Activated CD4-positive, alpha-beta T cell treated with anti-CD3 and anti-CD28 coated beads, Interleukin-2, amount 10 ng/mL, durations not matched to agents 7 days and 5 days (primary cell): ENCODE measurements around the gene ZNF385B. TPM values are rescaled to one million over a fixed set of nuclear protein-coding genes. Genes with fewer than 3 reads are reported as not detected.

Experiments used
- CTCF ChIA-PET: fragments of 350-600 bp; sonication (Branson Sonifier 250); formaldehyde crosslinking; loops from one replicate; lab custom pipeline; 2021; ENCODE audit warnings: antibody characterized with exemption; lab: Charles Lee
- POLR2A ChIA-PET: fragments of 350-600 bp; sonication (Branson Sonifier 250); formaldehyde crosslinking; loops from one replicate; lab custom pipeline; 2021; ENCODE audit warnings: antibody characterized with exemption; lab: Charles Lee
- DNase-seq: peaks from one replicate; pipeline ENCODE4 v3.0.0-alpha.2; 2020
- H3K27ac Mint-ChIP-seq: one replicate; pipeline ENCODE4 v1.8.0; 2021; ENCODE audit warnings: mild to moderate bottlenecking, moderate library complexity, mixed read lengths
- H3K27me3 Mint-ChIP-seq: one replicate; pipeline ENCODE4 v1.8.0; 2021; ENCODE audit warnings: mixed read lengths
- H3K36me3 Mint-ChIP-seq: one replicate; pipeline ENCODE4 v1.8.0; 2021; ENCODE audit warnings: low read depth, mixed read lengths
- H3K4me1 Mint-ChIP-seq: one replicate; pipeline ENCODE4 v1.8.0; 2021; ENCODE audit warnings: mixed read lengths
- H3K4me3 Mint-ChIP-seq: one replicate; pipeline ENCODE4 v1.8.0; 2021; ENCODE audit warnings: mild to moderate bottlenecking, moderate library complexity, mixed read lengths
- H3K9me3 Mint-ChIP-seq: one replicate; pipeline ENCODE4 v1.8.0; 2021; ENCODE audit warnings: mixed read lengths
- total RNA-seq, 2 experiments: library from RNA; stranded (reverse); gene quantifications; one replicate each; pipeline ENCODE4 v1.2.3, GENCODE V29; 2021

Gene ZNF385B
- total RNA-seq, 2 experiments from 2014 or later = not detected

DNA sequence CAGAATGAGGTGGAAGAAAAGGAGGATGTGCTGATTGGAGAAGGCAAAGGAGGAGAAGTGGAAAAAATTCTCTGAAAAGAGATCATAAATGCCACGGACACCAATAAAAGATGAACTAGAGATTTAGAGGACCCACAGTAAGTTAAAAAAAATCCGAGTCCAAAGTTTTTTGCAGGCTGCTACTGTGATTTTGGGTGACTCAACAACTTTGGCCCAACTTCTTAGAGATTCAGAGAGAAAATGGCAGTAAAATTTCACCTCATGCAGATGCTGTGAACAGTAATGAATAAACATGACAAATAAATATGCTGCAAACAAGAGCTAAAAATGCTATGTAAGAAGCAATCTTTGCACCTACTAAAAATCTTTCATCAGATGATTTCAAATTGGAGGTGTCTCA lies 419.9 kb downstream of the ZNF385B start:
- H3K27me3 Mint-ChIP-seq = peaks cover 19% of the 10 kb centered on the region
- ChIA-PET POLR2A (no interaction called here), CTCF (no interaction called here)
- H3K27ac Mint-ChIP-seq = no peak overlapping the region
- H3K9me3 Mint-ChIP-seq = no peaks in the 10 kb centered on the region
- no peaks in the 10 kb centered on the region for H3K4me1 Mint-ChIP-seq
- H3K36me3 Mint-ChIP-seq = no peaks in the 10 kb centered on the region
- no peak overlapping the region for H3K4me3 Mint-ChIP-seq
- DNase-seq = no peak

DNA sequence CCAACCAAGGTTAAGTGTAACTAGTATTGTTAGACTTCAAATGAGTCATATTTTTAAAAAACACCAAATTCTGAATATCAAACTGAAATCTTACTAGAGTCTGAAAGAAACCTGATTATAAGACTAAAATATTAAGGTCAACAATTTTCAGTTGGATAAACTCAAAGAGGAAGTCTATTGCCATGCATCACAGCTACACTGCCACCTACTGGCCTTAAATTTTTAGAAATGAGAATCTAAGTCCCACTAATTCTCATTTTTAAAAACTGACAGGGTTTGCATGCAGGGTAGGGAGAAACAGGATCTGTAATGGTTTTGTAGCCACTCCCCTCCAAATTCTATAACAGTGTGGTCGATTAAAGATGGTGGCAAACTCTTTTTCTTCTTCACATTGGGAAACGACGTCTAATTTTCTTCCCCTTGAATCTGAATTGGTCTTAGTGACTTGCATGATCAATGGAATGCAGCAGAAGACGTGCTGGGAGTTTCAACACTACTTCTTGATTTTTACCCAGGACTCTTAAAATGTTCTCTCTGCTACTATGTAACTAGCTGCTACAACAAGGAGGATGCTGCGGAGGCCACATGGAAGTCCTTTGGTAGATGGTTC lies 420.7 kb downstream of the ZNF385B start:
- Mint-ChIP-seq H3K4me1 (no peaks in the 10 kb centered on the region), H3K27ac (no peak overlapping the region), H3K36me3 (no peaks in the 10 kb centered on the region), H3K9me3 (no peaks in the 10 kb centered on the region), H3K4me3 (no peak overlapping the region), H3K27me3 (peaks cover 19% of the 10 kb centered on the region)
- POLR2A ChIA-PET = no interaction called here
- DNase-seq = peak; percentile 24
- CTCF ChIA-PET = no interaction called here

DNA sequence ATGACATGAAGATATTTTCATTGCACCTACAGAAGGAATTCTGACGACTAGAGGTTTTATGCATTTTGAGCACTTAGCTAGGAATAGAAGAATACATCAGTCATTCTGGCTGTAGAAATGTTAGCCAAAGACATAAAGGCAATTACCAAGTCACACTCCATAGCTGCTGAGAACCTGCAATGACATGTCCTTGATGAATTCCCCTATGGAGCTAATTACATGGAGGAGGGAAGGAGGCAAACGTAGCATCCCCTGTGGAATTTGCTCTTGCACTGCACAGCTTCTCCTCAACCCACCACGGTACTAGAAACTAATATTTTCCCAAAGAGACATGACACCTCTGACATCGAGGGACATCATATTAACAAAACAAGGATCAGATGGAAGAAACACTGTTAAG lies 422.8 kb downstream of the ZNF385B start:
- POLR2A ChIA-PET = no interaction called here
- Mint-ChIP-seq H3K4me3 (no peak overlapping the region), H3K4me1 (no peaks in the 10 kb centered on the region), H3K27ac (no peak overlapping the region), H3K36me3 (no peaks in the 10 kb centered on the region), H3K9me3 (no peaks in the 10 kb centered on the region), H3K27me3 (peaks cover 19% of the 10 kb centered on the region)
- no peak for DNase-seq
- CTCF ChIA-PET = no interaction called here

DNA sequence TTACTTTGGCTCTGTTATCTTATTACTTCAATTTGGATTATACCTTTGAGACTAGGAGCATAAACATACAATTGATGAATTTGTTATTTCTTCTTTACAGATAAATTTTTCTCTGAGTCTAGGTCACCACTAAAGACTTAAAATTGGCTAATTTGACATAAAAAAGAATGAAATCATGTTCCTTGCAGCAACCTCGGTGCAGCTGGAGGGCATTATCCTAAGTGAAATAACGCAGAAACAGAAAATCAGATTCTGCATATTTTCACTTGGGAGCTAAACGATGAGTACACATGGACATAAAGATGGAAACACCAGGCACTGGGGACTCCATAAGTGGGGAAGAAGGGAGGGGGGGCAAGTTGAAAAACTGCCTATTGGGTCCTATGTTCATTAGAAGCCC lies 424.0 kb downstream of the ZNF385B start:
- H3K4me3 Mint-ChIP-seq = no peak overlapping the region
- DNase-seq = no peak
- POLR2A ChIA-PET = no interaction called here
- no peak overlapping the region for H3K27ac Mint-ChIP-seq
- H3K36me3 Mint-ChIP-seq = no peaks in the 10 kb centered on the region
- CTCF ChIA-PET = no interaction called here
- peaks cover 12% of the 10 kb centered on the region for H3K27me3 Mint-ChIP-seq
- no peaks in the 10 kb centered on the region for H3K9me3 Mint-ChIP-seq
- no peaks in the 10 kb centered on the region for H3K4me1 Mint-ChIP-seq

DNA sequence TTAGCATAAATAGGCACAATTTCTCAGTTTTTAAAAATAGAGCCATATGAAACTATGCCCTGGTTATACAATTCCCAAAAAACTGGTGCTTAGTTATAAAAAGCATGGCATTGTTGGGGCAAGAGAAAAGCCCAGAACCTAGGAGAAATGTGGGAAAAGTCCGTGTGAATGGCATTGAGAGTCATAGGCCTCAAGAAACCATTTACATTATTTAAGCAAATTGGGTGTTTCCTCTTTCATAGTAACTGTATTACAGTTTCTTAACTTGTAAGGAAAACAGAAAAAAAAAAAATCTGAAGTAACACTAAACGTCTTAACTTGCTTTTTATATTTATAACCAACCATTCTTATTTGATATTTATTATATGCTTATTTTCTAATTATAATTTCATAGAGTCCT lies 425.8 kb downstream of the ZNF385B start:
- Mint-ChIP-seq H3K27ac (no peak overlapping the region), H3K36me3 (no peaks in the 10 kb centered on the region), H3K4me1 (no peaks in the 10 kb centered on the region), H3K4me3 (no peak overlapping the region), H3K27me3 (peaks cover 10% of the 10 kb centered on the region), H3K9me3 (no peaks in the 10 kb centered on the region)
- ChIA-PET CTCF (interaction anchor here (1.8 kb wide), 1 partner anchor 13 kb away, joined by 6 read pairs; no protein-coding TSS in a partner anchor), POLR2A (interaction anchor here (0.6 kb wide), 1 partner anchor 11 kb away, joined by 3 read pairs; no protein-coding TSS in a partner anchor)
- no peak for DNase-seq

DNA sequence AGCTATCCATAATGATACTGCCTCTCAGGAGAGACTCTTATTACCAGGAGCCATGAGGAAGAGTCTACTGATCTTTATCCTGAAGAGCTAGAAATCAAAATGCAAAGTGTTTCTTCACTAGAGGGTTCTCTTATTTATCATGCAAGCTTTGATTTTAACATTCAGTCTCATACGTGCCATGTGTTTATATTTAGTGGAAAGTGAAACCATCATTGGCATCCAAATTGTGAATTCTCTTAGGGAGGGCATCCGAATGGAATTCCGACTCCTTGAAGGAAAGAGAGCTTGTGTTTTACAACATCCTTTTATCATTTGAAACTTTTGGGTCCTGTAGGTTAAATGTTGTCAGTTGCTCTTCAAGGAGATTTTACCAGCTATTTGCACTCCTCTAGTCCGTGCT lies 426.4 kb downstream of the ZNF385B start:
- Mint-ChIP-seq H3K36me3 (no peaks in the 10 kb centered on the region), H3K9me3 (no peaks in the 10 kb centered on the region), H3K4me1 (no peaks in the 10 kb centered on the region), H3K27me3 (peaks cover 9% of the 10 kb centered on the region), H3K4me3 (no peak overlapping the region), H3K27ac (no peak overlapping the region)
- ChIA-PET POLR2A (interaction anchor here (0.6 kb wide), 1 partner anchor 10 kb away, joined by 3 read pairs; no protein-coding TSS in a partner anchor), CTCF (interaction anchor here (1.8 kb wide), 1 partner anchor 12 kb away, joined by 6 read pairs; no protein-coding TSS in a partner anchor)
- DNase-seq = no peak

DNA sequence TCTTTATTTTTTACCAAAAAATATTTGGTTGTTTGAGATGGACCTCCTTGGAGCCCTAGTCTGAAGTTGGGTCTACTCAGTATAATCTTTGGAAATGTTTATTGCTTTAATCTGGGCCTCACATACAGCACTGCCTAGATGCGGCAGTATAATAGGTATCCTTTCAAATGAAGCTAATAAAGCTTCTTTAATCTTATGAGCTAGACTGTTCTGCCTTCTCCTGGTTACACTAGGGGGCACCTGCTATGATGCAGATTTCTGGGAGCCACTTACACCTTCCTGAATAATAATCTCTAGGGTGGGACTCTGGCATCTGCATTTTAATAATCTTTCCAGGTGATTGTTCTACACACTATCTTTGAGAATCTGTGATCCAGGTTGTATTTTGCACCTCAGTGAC lies 427.1 kb downstream of the ZNF385B start:
- no peaks in the 10 kb centered on the region for H3K4me1 Mint-ChIP-seq
- H3K27me3 Mint-ChIP-seq = peaks cover 11% of the 10 kb centered on the region
- H3K27ac Mint-ChIP-seq = no peak overlapping the region
- ChIA-PET CTCF (interaction anchor here (1.8 kb wide), 1 partner anchor 12 kb away, joined by 6 read pairs; no protein-coding TSS in a partner anchor), POLR2A (no interaction called here)
- H3K4me3 Mint-ChIP-seq = no peak overlapping the region
- no peaks in the 10 kb centered on the region for H3K36me3 Mint-ChIP-seq
- H3K9me3 Mint-ChIP-seq = no peaks in the 10 kb centered on the region
- no peak for DNase-seq

DNA sequence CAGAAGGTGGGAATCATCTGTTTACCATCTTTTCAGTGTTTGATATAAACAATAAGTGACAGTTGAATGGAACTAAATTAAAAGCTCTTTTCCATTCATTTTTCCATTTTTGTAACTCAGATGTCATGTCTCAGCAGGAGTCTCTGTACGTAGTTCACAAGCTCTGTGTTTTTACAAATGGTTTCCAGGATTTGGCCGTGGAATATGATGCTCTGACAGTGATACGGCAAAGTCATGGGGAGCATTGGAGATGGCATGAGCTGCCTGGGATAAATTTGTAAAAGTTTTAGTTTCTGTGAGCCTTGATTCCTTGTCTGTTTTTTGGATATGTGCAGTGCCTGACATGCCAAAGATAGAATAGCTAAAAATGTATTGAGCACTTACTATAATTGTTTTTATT lies 428.7 kb downstream of the ZNF385B start:
- ChIA-PET POLR2A (no interaction called here), CTCF (no interaction called here)
- no peak overlapping the region for H3K27ac Mint-ChIP-seq
- peaks cover 15% of the 10 kb centered on the region for H3K27me3 Mint-ChIP-seq
- H3K9me3 Mint-ChIP-seq = no peaks in the 10 kb centered on the region
- no peak overlapping the region for H3K4me3 Mint-ChIP-seq
- no peaks in the 10 kb centered on the region for H3K36me3 Mint-ChIP-seq
- DNase-seq = no peak
- H3K4me1 Mint-ChIP-seq = no peaks in the 10 kb centered on the region

DNA sequence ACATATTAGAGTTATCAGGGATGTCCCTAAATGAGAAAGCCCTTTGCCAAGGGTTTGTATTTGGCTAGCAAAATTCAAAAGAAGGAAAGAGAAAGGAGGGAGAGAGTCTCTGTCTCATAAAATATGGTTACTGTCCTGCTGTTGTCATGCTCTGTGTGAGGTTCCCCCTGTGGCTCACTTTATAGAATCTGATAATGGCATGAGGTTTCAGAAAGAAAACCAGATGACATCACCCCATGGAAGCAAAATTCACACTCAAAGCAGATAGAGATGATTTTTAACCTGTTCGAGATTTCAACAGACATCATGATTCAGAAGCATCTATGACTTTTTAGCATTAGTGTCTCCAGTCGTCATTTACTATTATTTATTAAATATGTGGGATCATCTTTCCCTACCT lies 431.8 kb downstream of the ZNF385B start:
- DNase-seq = no peak
- no peaks in the 10 kb centered on the region for H3K36me3 Mint-ChIP-seq
- H3K27ac Mint-ChIP-seq = no peak overlapping the region
- CTCF ChIA-PET = no interaction called here
- no peaks in the 10 kb centered on the region for H3K4me1 Mint-ChIP-seq
- POLR2A ChIA-PET = no interaction called here
- H3K4me3 Mint-ChIP-seq = no peak overlapping the region
- peaks cover 18% of the 10 kb centered on the region for H3K27me3 Mint-ChIP-seq
- H3K9me3 Mint-ChIP-seq = no peaks in the 10 kb centered on the region

DNA sequence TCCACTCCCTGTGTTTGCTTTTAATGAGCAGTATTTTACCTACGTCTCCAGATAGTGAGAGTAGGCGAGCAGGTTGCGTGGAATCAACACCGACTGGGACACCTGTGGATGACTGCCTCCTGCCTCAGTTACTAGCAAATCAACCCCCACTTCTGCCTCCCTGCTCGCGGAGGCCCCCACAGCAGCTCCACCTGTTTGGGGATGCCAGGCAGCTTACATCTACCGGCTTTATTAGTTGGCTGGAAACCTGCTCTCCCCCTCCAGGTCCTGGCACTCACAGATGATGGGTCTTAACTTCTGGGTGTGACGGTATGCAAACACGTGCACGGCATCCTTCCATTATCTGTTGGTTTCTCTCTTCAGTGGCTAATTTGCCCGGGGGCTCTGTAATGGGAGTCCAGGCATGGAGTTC lies 432.3 kb downstream of the ZNF385B start:
- no peak for DNase-seq
- H3K36me3 Mint-ChIP-seq = no peaks in the 10 kb centered on the region
- no peak overlapping the region for H3K4me3 Mint-ChIP-seq
- no peaks in the 10 kb centered on the region for H3K4me1 Mint-ChIP-seq
- no peaks in the 10 kb centered on the region for H3K9me3 Mint-ChIP-seq
- POLR2A ChIA-PET = no interaction called here
- H3K27ac Mint-ChIP-seq = no peak overlapping the region
- CTCF ChIA-PET = no interaction called here
- H3K27me3 Mint-ChIP-seq = peaks cover 19% of the 10 kb centered on the region

DNA sequence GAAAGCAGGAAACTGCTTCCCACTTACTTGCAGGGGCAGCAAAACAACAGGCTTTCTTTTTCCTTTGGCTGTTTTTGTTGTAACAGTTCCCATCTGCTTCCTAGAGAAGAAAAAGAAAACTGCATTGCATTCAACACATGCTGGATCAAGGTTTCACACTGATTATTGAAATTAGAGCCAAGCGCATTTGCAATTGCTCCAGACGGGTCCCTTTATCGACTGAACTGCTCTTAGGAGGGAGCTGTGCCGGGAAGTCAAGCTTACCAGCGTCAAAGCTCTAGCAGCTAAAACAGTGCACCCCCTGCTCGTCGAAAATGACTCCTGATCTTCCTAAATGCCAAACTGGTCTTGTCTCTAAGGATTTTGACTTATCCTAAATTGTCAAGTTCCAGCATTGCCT lies 432.8 kb downstream of the ZNF385B start:
- POLR2A ChIA-PET = no interaction called here
- Mint-ChIP-seq H3K27me3 (peaks cover 24% of the 10 kb centered on the region), H3K36me3 (no peaks in the 10 kb centered on the region), H3K9me3 (no peaks in the 10 kb centered on the region), H3K4me1 (no peaks in the 10 kb centered on the region), H3K4me3 (no peak overlapping the region), H3K27ac (no peak overlapping the region)
- DNase-seq = no peak
- CTCF ChIA-PET = no interaction called here

DNA sequence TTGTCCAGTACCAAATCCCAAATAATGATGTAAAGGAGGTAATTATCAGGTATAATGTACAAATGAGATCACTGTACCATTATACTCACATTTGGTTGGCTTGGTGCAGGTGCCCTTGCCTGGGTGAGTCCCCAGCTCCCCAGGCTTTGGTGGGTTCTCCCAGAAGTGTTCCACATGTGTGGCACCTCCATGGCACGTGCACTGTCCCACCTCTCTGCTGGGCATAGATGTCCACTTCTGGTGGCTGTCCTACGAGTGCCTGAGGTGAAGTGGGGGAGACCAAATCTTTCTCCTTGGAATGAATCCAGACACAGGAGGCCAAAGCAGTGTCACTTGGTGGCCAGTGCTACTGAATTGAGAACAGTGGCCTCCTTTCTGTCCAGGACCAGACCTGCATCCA lies 434.3 kb downstream of the ZNF385B start:
- H3K36me3 Mint-ChIP-seq = no peaks in the 10 kb centered on the region
- H3K4me1 Mint-ChIP-seq = no peaks in the 10 kb centered on the region
- H3K27me3 Mint-ChIP-seq = peaks cover 29% of the 10 kb centered on the region
- H3K27ac Mint-ChIP-seq = no peak overlapping the region
- ChIA-PET POLR2A (no interaction called here), CTCF (no interaction called here)
- H3K9me3 Mint-ChIP-seq = no peaks in the 10 kb centered on the region
- DNase-seq = no peak
- no peak overlapping the region for H3K4me3 Mint-ChIP-seq

DNA sequence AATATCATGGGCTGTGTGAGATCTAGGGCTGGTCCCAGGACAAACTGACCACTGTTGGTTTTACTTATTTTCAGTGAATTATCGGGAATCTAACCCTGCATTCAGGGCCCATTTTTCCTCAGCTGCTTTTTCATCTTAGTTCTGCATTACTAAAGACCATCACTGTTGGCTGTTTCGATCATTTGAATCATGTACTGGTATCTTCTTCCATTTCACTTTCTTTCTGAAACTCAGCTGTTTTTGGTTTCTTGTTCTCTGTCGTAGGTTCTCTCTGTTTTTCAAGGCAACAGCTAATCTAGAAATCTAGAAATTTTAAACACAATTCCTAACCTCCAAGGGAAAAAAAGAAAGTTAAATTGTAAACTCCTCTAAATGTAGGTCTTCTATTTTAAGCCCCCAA lies 436.8 kb downstream of the ZNF385B start:
- Mint-ChIP-seq H3K9me3 (no peaks in the 10 kb centered on the region), H3K27ac (no peak overlapping the region), H3K27me3 (peaks cover 32% of the 10 kb centered on the region), H3K4me1 (no peaks in the 10 kb centered on the region), H3K4me3 (no peak overlapping the region), H3K36me3 (no peaks in the 10 kb centered on the region)
- no peak for DNase-seq
- ChIA-PET CTCF (no interaction called here), POLR2A (interaction anchor here (0.7 kb wide), 1 partner anchor 11 kb away, joined by 3 read pairs; no protein-coding TSS in a partner anchor)
